T-helper 1 cell treated with Interleukin-12 subunit alpha and Interleukin-12 subunit beta and Interleukin-4 antibody, amounts not matched to agents 30 μg/mL and 1 μg/mL, for 36 hours (primary cell): ENCODE data around the gene PROC.
"Not testable (repeated sequence)": the region's sequence is repeated elsewhere in the genome, so short reads cannot be mapped to it uniquely, and the experiment has no call there.

Source experiments
- H3K27ac Mint-ChIP-seq: one replicate; pipeline ENCODE4 v1.8.0; 2021; ENCODE audit warnings: mild to moderate bottlenecking, mixed read lengths
- H3K27me3 Mint-ChIP-seq: one replicate; pipeline ENCODE4 v1.8.0; 2021; ENCODE audit warnings: low read depth, mixed read lengths
- H3K36me3 Mint-ChIP-seq: one replicate; pipeline ENCODE4 v1.8.0; 2021; ENCODE audit warnings: low read depth, mixed read lengths
- H3K4me1 Mint-ChIP-seq: one replicate; pipeline ENCODE4 v1.8.0; 2021; ENCODE audit warnings: low read depth, mixed read lengths
- H3K4me3 Mint-ChIP-seq: one replicate; pipeline ENCODE4 v1.8.0; 2021; ENCODE audit warnings: mild to moderate bottlenecking, moderate library complexity, mixed read lengths
- H3K9me3 Mint-ChIP-seq: one replicate; pipeline ENCODE4 v1.8.0; 2021; ENCODE audit warnings: mixed read lengths

The PROC gene

DNA sequence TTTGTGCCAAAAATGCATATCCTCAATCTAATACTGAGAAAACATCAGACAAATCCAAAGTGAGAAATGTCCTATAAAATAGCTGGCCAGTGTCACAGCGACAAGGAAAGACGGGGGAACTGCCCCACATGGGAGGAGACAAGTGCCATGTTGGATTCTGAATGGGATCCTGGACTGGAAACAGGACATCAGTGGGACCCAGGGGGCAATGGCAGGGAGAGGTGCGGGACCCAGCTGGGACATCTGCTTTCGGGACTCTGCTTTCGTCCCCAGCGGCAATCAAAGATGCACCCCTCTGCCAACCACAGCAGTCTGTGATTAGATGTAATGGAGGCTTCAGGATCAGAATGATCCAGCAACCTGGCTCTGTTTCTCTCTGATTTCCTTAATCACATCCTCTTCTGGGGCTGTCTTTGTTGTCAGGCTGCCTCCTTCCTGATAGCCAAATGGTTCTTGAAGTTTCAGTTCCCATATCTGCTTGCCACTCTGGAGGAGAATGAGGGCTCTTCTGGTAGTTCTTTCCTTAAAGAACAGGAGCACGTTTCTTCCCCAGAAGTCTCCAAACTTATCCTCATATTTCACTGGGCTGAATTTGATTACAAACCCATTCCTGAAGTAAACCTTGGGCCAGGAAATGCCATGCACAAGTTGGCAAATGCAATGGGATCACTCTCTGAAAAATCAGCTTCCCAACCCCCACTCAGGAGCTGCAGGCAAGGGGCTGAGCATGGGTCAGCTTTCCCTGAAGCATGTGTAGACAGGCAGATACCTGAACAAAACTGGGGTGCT lies 13.6 kb upstream of the PROC start:
- Mint-ChIP-seq H3K4me1 (peaks cover 8% of the 10 kb centered on the region), H3K9me3 (no peaks in the 10 kb centered on the region), H3K36me3 (no peaks in the 10 kb centered on the region), H3K27me3 (peaks cover 4% of the 10 kb centered on the region), H3K27ac (no peak overlapping the region), H3K4me3 (no peak overlapping the region)

DNA sequence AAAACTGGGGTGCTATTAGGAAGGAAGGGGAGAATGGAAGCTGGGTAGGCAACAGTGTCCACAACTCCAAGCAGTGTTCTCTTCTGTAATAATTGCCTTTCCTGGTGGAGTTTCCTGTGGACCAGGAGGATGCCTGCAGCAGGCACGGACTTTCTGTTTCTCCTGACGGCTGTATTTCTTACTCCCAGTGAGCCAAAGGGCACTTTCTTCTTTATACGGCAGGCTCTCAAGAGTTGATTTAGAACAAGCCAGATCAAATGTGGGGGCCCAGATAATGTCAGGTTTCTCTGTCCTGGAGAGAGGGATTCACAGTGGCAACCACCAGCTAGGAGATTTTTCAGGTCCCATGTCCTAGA lies 13.0 kb upstream of the PROC start:
- H3K27me3 Mint-ChIP-seq = peaks cover 4% of the 10 kb centered on the region
- no peaks in the 10 kb centered on the region for H3K36me3 Mint-ChIP-seq

DNA sequence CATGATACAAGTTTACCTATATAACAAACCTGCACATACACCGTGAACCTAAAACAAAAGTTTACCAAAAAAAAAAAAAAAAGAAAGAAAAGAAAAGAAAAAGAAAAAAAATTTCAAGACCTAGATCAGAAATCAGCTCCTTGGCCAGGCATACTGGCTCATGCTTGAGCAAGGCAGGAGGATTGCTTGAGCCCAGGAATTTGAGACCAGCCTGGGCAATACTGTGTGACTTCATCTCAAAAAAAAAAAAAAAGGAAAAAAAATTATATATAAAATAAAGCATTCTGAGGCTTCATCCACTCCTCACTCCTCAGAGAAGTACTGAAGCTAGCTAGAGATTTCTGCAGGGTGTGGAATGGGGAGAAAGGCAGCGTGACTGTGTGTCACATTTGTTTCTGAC lies 11.8 kb upstream of the PROC start:
- H3K27ac Mint-ChIP-seq = no peak overlapping the region
- H3K27me3 Mint-ChIP-seq = peaks cover 4% of the 10 kb centered on the region
- H3K4me1 Mint-ChIP-seq = peaks cover 18% of the 10 kb centered on the region
- no peaks in the 10 kb centered on the region for H3K9me3 Mint-ChIP-seq
- H3K36me3 Mint-ChIP-seq = peaks cover 2% of the 10 kb centered on the region
- no peak overlapping the region for H3K4me3 Mint-ChIP-seq

More for the DNA sequence above, 13.0 kb upstream of the PROC start:
- Mint-ChIP-seq H3K9me3 (no peaks in the 10 kb centered on the region), H3K4me1 (peaks cover 11% of the 10 kb centered on the region), H3K27ac (no peak overlapping the region), H3K4me3 (no peak overlapping the region)

DNA sequence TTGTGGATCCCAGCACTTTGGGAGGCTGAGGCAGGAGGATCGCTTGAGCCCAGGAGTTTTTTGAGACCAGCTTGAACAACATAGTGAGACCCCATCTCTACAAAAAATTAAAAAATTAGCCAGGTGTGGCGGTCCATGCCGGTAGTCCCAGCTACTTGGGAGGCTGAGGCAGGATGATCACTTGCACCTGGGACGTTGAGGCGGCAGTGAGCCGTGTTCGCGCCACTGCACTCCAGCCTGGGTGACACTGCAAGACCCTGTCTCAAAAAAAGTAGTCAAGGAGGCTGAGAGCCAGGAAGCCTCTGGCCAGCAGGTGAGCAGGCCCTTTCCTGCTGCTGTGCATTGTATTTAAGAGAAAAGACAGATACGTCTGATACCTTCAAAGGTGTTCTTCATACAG lies 11.1 kb upstream of the PROC start:
- H3K4me3 Mint-ChIP-seq = no peak overlapping the region
- H3K27ac Mint-ChIP-seq = no peak overlapping the region
- H3K27me3 Mint-ChIP-seq = peaks cover 4% of the 10 kb centered on the region
- no peaks in the 10 kb centered on the region for H3K9me3 Mint-ChIP-seq
- H3K4me1 Mint-ChIP-seq = peaks cover 21% of the 10 kb centered on the region
- peaks cover 4% of the 10 kb centered on the region for H3K36me3 Mint-ChIP-seq

DNA sequence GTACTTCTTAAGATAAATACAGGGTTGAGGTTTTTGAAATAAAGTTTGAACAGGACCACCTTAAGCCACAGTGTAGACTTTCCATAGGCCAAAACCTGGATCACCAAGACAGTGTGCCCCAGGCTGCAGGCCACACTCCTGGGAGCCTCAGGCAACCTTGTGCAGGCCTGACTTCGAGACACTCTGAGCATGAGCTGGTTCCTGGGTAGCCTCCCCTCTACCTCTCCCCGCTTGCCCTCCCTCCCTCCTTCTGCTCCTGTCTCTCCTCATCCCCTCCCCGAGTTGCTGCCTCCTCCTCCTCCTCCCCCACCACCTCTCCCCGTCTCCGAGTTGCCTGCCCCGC lies 10.6 kb upstream of the PROC start:
- peaks cover 5% of the 10 kb centered on the region for H3K27me3 Mint-ChIP-seq
- peak overlapping the region; percentile 62 for H3K27ac Mint-ChIP-seq
- H3K9me3 Mint-ChIP-seq = no peaks in the 10 kb centered on the region
- peak overlapping the region; percentile 65 for H3K4me3 Mint-ChIP-seq
- H3K36me3 Mint-ChIP-seq = peaks cover 7% of the 10 kb centered on the region
- peaks cover 21% of the 10 kb centered on the region for H3K4me1 Mint-ChIP-seq

DNA sequence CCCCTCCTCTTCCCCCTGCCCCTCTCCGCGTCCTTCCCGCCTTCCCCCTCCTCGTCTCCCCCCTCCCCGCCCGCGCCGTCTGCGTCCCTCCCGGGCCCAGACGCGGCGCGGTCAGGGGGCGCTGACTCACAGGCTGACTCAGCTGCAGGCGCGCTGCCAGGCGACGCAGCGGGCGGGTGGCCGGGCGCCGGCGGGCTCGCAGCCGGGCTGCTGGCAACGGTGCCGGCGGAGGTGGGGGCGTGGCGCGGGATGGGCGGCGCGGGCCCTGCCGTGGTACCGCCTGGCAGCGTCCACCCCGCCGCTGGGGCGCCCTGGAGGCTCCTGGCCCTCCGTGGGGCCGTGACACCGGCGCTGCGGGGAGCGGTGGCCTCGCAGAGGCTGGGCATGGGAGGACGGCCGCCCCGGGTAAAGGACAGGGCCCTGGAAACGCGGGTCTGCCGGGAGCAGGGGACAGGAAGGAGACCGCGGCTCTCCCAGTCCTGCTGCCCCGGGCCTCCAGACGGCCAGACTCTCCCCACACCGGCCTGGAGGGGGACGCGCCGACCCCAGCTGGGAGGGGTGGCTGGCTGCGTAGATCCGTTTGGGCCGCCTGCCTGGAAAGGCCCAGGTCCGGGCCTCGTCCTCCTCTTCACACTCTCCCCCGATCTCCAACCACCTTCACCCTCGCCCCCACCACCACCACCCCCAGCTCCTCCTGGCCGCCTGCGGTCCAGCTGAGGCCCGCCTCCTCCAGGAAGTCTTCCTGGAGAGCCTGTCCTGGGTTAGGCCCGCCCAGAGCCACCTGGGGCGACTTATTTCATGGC lies 10.0 kb upstream of the PROC start:
- Mint-ChIP-seq H3K36me3 (peaks cover 7% of the 10 kb centered on the region), H3K27me3 (peaks cover 7% of the 10 kb centered on the region), H3K9me3 (no peaks in the 10 kb centered on the region), H3K27ac (no peak overlapping the region), H3K4me1 (peaks cover 21% of the 10 kb centered on the region), H3K4me3 (peak overlapping the region; percentile 65)

DNA sequence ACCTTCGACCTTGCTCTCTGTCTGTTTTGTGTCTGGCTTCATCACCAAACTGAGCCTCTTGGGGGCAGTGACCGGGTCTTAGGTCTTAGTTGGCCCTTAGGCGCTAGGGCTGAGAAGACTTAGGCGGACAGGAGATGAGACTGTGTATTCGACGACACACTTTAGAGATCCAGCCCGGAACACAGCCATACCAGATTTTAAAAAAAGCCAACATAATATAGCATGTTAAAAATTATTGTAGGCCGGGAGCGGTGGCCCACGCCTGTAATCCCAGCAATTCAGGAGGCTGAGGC lies 9.5 kb upstream of the PROC start:
- peaks cover 12% of the 10 kb centered on the region for H3K27me3 Mint-ChIP-seq
- peak overlapping the region; percentile 77 for H3K27ac Mint-ChIP-seq
- H3K9me3 Mint-ChIP-seq = no peaks in the 10 kb centered on the region
- peaks cover 21% of the 10 kb centered on the region for H3K4me1 Mint-ChIP-seq
- H3K4me3 Mint-ChIP-seq = peak overlapping the region; percentile 55
- peaks cover 7% of the 10 kb centered on the region for H3K36me3 Mint-ChIP-seq

DNA sequence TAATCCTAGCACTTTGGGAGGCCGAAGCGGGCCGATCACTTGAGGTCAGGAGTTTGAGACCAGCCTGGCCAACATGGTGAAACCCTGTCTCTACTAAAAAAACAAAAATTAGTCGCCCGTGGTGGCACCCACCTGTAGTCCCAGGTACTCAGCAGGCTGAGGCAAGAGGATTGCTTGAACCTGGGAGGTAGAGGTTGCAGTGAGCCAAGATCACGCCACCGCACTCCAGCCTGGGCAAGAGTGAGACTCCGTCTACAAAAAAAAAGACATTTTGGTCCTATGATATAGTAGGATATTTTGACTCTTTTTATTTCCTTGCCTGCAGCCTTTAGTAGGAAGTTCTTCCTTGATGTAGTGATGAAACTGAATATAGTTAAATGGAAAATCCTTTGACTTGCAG lies 8.5 kb upstream of the PROC start:
- not testable (repeated sequence) for H3K9me3 Mint-ChIP-seq, H3K4me3 Mint-ChIP-seq

DNA sequence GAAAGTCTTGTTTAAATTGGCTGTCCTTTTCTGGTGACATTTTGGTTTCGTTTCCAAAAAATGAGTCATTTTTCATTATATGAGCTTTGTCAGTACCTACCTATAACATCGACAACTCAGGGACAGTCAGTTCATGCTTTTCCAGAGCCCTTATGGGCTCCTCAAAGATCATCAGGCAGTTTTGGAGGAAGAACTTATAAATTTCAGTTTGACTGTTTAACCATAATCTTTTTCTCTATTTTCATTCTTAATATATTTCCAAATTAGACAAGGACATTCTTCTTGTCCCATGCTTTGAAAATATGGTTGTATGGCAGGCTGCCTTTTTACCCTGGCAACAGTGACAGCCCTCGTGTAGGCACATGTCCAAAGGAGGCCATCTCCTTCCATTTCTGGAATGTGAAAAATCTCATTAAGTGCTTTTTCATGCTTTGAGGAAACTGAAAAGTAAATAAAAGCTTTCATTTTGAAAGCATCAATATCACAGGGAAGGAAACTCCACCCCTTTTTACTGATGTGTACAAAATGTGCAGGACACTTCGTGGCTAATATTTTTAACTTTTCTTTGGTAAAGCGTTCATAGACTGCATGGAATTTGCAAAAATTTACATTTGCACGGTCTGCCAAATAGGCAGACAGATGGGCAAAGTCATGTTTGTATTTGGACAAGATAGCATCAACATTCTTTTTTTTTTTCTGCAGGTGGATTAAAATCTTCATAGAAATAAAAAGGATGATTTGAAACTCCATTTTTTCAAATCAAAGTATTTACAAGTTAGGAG lies 7.2 kb upstream of the PROC start:
- Mint-ChIP-seq H3K36me3 (peaks cover 7% of the 10 kb centered on the region), H3K27ac (peak overlapping the region; percentile 94), H3K4me1 (peaks cover 25% of the 10 kb centered on the region), H3K27me3 (peaks cover 12% of the 10 kb centered on the region), H3K9me3 (no peaks in the 10 kb centered on the region), H3K4me3 (peak overlapping the region; percentile 74)

More for the DNA sequence above, 8.5 kb upstream of the PROC start:
- H3K36me3 Mint-ChIP-seq = not testable (repeated sequence)
- Mint-ChIP-seq H3K27me3 (peaks cover 12% of the 10 kb centered on the region), H3K4me1 (peaks cover 21% of the 10 kb centered on the region), H3K27ac (peak overlapping the region; percentile 52)

DNA sequence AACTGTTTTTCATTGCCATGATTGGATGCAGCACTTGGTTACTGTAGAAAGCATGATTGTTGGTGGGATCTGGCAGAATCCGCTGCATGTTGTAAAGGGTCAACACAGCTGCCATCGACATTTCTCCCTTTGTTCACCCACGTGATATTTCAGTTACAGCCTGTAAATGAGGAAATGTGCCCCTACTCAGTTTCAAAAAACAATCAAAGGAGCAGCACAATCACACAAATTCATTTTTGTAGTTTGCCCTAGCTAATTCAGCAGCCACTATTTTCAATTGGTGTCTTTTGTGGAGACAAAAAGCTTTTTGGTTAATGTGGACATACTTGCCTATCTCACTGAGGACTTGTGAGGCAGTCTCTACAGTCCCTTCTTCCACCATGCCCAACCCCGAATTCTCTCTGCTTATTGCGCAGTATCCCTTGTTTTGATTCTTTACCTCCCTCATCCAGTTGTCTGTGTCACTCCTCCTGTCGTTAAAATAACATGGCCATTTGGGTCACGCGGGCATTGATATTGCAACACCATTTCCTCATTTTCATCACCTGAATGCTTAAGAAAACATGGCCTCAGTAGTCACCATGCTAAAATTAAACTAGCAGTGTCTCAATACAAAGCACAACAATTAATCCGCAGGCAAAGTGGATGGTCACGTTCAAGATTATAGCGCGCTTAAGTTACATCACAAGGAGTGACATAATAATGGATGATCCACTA lies 6.4 kb upstream of the PROC start:
- Mint-ChIP-seq H3K27ac (no peak overlapping the region), H3K4me1 (peaks cover 32% of the 10 kb centered on the region), H3K4me3 (no peak overlapping the region), H3K36me3 (peaks cover 7% of the 10 kb centered on the region), H3K9me3 (no peaks in the 10 kb centered on the region), H3K27me3 (peaks cover 16% of the 10 kb centered on the region)

DNA sequence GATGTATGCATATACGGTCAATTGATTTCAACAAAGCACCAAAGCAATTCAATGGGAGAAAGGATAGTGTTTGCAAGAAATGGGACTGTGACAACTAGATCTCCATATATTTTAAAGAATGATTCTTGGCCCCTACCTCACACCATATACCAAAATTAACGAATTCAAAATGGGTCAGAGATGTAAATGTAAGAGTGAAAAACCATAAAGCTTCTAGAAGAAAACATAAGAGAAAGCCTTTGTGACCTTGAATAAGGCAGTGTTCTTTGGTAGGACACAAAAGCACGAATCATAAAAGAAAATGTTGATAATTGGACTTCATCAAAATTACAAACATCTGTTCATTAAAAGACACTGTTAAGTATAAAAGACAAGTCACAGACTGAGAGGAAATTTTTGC lies 5.0 kb upstream of the PROC start:
- Mint-ChIP-seq H3K9me3 (no peaks in the 10 kb centered on the region), H3K27me3 (peaks cover 29% of the 10 kb centered on the region), H3K4me3 (no peak overlapping the region), H3K4me1 (peaks cover 32% of the 10 kb centered on the region), H3K36me3 (peaks cover 7% of the 10 kb centered on the region), H3K27ac (no peak overlapping the region)

DNA sequence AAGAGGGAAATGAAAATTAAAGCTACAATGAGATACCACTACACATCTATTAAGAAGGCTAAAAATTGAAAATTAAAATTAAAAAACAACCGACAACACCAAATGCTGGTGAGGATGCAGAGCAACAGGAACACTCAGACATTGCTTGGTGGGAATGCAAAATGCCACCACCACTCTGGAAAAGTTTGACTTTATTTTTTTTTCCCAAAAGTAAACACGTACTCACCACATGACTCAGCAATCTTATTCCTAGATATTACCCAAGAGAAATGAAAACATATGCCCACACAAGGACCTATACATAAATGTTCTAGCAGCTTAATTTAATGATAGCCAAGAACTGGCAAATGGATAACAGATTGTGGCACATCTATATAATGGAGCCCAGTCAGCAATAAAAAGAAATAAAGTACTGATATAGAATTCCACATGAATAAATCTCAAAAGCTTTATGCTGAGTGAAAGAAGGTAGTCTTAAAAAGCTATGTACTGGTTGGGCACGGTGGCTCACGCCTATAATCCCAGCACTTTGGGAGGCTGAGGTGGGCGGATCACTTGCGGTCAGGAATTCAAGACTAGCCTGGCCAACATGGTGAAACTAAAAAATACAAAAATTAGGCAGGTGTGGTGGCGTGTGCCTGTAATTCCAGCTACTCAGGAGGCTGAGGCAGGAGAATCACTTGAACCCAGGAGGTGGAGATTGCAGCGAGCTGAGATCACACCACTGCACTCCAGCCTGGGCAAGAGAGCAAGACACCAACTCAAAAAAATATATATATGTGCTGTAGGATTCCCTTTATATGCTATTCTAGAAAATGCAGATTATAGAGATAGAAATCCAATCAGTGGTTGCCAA lies 4.2 kb upstream of the PROC start:
- Mint-ChIP-seq H3K27ac (no peak overlapping the region), H3K4me1 (peaks cover 30% of the 10 kb centered on the region), H3K9me3 (no peaks in the 10 kb centered on the region), H3K36me3 (peaks cover 7% of the 10 kb centered on the region), H3K4me3 (no peak overlapping the region), H3K27me3 (peaks cover 31% of the 10 kb centered on the region)

DNA sequence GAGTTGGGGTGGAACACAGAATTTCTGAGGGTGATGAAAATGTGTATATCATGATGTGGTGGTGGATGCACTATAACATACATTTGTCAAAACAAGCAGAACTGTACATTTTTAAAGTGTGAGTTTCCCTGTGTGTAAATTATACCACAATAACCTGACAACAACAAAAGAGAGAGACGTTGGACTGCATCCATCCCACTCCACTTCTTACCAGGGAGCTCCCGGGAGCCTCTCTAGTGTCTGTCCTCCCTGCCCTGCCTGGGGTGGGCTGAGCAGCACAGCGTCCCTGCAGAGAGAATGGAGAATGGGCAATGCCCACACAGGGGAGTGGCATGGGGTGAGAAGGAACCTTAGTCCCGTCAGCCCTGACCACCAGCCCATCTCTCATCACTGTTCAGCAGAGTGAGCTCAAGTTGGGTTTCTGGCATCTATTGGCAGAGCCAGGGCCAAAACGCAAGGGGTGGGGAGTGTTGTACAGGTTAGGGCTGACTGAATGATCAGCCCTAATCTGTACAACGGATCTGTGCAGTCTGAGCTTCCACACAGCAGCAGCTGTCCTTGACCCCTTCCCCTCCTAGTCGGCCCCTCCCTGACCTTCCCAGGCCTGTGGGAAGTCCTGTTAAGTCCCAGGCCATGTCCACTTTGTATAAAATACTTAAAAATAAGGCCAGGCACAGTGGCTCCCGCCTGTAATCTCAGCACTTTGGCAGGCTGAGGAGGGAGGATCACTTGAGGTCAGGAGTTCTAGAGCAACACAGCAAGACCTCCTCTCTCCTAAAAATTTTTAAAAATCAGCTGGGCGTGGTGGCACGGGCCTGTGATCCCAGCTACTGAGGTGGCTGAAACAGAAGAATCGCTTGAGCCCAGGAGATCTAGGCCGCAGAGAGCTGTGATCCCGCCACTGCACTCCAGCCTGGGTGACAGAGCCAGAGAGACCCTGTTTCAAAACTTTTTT lies 3.3 kb upstream of the PROC start:
- H3K27me3 Mint-ChIP-seq = peaks cover 31% of the 10 kb centered on the region
- no peak overlapping the region for H3K4me3 Mint-ChIP-seq
- peaks cover 7% of the 10 kb centered on the region for H3K36me3 Mint-ChIP-seq
- no peaks in the 10 kb centered on the region for H3K9me3 Mint-ChIP-seq
- H3K27ac Mint-ChIP-seq = no peak overlapping the region
- peaks cover 28% of the 10 kb centered on the region for H3K4me1 Mint-ChIP-seq
